Vagina (tissue), 2 donors: Measurements from ENCODE around the gene DMKN. TPM values are rescaled to one million over a fixed set of nuclear protein-coding genes. Genes with fewer than 3 reads are reported as not detected.

Experiments
- DNase-seq, 2 donors: peaks; one replicate each; pipeline ENCODE4 v3.0.0-alpha.2; 2017; ENCODE audit errors: extremely low spot score in 2 of 2
- H3K27ac ChIP-seq: fragments of 200-600 bp; sonication (generic); one replicate; pipeline ENCODE4 v1.5.1; 2019
- H3K27me3 ChIP-seq: fragments of 200-600 bp; sonication (generic); one replicate; pipeline ENCODE4 v1.5.1; 2019
- H3K36me3 ChIP-seq, 2 donors: fragments of 200-600 bp; sonication (generic); one replicate each; pipeline ENCODE4 v1.5.1; 2017 to 2019
- H3K4me1 ChIP-seq: fragments of 200-600 bp; sonication (generic); one replicate; pipeline ENCODE4 v1.5.1; 2019
- H3K4me3 ChIP-seq, 2 donors: fragments of 200-600 bp; sonication (generic); 1 replicate in 1 of 2; 2 replicates in 1 of 2; pipeline ENCODE4 v1.5.1; 2016 to 2019
- H3K9me3 ChIP-seq: fragments of 200-600 bp; sonication (generic); one replicate; pipeline ENCODE4 v1.5.1; 2019
- POLR2A ChIP-seq, 2 donors: fragments of 450-650 bp; IDR thresholded peaks; one replicate each; pipeline ENCODE4 v1.6.1; 2017; ENCODE audit warnings: antibody characterized with exemption in 2 of 2, mild to moderate bottlenecking in 2 of 2, moderate library complexity in 2 of 2
- POLR2AphosphoS5 ChIP-seq, 2 donors: sonication (generic); formaldehyde crosslinking; IDR thresholded peaks; one replicate each; pipeline ENCODE4 v1.9.0; 2017; ENCODE audit warnings: antibody characterized with exemption in 2 of 2, mild to moderate bottlenecking in 2 of 2, low read depth in 1 of 2; ENCODE audit not compliant: insufficient read depth in 1 of 2
- intact Hi-C: fragments of 100-400 bp; cut with DNase I; formaldehyde crosslinking; loops from one replicate; pipeline ENCODE4 v1.15.1; 2023
- total RNA-seq: library from RNA; depleted of rRNA; stranded (reverse); fragments of >200 nt; gene quantifications from one replicate; pipeline ENCODE4 v1.2.3, GENCODE V29; 2016
- TF ChIP-seq, protein P1 (sequence below), 3 experiments: fragments of 450-650 bp in 2 of 3; fragments of 200-600 bp in 1 of 3; sonication (generic) in 1 of 3; IDR thresholded peaks; one replicate each; pipeline ENCODE4 v1.5.1; 2017 to 2019; ENCODE audit warnings: antibody characterized with exemption in 3 of 3, mild to moderate bottlenecking in 2 of 3, moderate library complexity in 2 of 3

The DMKN gene
- total RNA-seq, 1 donor from 2014 or later = 237 TPM

DNA sequence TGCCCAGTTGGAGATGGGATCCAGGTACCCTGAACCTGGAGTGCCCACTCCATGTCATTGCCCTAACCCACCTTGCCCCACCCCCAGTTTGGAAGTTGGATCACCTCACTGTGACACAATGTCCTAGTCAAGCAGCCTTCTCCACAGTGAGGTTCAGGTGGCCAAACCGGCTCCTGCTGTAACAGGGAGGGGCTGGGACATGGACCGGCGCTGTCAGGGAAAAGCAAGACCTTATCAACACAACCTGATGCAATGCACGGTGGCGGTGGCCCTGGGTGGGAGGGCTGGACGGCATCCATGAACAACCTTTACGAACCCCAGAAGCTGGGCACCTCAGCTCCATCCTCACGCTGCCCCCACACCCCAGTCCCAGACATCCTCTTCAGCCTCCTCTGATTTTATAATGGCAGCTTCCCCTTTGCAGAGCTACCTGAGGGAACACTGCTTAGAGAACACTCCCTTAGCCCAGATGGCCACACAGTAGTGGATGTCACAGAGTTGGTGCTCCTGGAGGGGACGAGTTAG lies 21.6 kb downstream of the DMKN start:
- Histone ChIP-seq H3K27ac (no peak overlapping the region), H3K27me3 (no peaks in the 10 kb centered on the region), H3K4me3 (no peak overlapping the region), H3K9me3 (no peaks in the 10 kb centered on the region), H3K36me3 (no peaks in the 10 kb centered on the region), H3K4me1 (peaks cover 5% of the 10 kb centered on the region)
- no peak for DNase-seq
- intact Hi-C loops = loop anchor here (1.0 to 10.0 kb wide), 2 partner anchors 35 to 137 kb away; partner anchors contain the start of gene FFAR3
- TF ChIP-seq POLR2A (IDR thresholded peaks at IDR 0.05) = no peak
- TF ChIP-seq POLR2AphosphoS5 (IDR thresholded peaks at IDR 0.05; ENCODE audit: insufficient read depth in 1 of 2, low read depth in 1 of 2) = peak; percentile 20 to 27

DNA sequence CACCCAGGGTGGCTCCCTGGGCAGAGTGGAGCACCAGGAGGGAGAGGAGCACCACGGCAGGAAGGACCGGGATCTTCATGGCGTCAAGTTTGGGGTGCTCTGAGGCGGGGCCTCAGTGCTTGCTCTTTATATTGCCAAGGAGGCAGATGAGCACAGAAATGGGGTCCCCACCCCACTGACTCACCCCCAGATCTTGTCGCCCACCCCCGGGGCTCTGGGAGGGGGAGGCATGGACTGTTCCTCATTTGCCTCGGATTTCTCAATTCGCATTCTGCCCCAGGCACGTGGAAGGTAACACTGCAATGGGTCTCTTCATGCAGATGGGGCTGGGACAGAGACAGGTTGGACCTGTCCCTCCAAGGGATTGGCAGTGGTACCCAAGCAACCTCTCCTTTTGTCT lies 23.1 kb downstream of the DMKN start, which contains the start of gene KRTDAP:
Gene KRTDAP (minus strand): TSS at position 101 of the 400 bp plus-strand sequence. CDS start 22 bp downstream, at position 79.
- H3K4me1 ChIP-seq = peaks cover 5% of the 10 kb centered on the region
- no peaks in the 10 kb centered on the region for H3K36me3 ChIP-seq
- no peak for DNase-seq
- H3K4me3 ChIP-seq = peak within 1 kb of the TSS in 1 of 2 donors; percentile 25
- intact Hi-C loops = loop anchor here (10.0 kb wide), 1 partner anchor 136 kb away; the partner anchor contains the start of gene FFAR3
- TF ChIP-seq, protein P1, sequence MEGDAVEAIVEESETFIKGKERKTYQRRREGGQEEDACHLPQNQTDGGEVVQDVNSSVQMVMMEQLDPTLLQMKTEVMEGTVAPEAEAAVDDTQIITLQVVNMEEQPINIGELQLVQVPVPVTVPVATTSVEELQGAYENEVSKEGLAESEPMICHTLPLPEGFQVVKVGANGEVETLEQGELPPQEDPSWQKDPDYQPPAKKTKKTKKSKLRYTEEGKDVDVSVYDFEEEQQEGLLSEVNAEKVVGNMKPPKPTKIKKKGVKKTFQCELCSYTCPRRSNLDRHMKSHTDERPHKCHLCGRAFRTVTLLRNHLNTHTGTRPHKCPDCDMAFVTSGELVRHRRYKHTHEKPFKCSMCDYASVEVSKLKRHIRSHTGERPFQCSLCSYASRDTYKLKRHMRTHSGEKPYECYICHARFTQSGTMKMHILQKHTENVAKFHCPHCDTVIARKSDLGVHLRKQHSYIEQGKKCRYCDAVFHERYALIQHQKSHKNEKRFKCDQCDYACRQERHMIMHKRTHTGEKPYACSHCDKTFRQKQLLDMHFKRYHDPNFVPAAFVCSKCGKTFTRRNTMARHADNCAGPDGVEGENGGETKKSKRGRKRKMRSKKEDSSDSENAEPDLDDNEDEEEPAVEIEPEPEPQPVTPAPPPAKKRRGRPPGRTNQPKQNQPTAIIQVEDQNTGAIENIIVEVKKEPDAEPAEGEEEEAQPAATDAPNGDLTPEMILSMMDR (IDR thresholded peaks at IDR 0.05) = no peak
- peak in 1 of 2 donors; percentile 10 for TF ChIP-seq POLR2AphosphoS5 (IDR thresholded peaks at IDR 0.05; ENCODE audit: insufficient read depth in 1 of 2, low read depth in 1 of 2)
- no peaks in the 10 kb centered on the region for H3K9me3 ChIP-seq
- H3K27ac ChIP-seq = no peak within 1 kb of the TSS
- H3K27me3 ChIP-seq = no peaks in the 10 kb centered on the region

- Histone ChIP-seq H3K27me3 (no peaks in the 10 kb centered on the region), H3K36me3 (no peaks in the 10 kb centered on the region), H3K27ac (no peak overlapping the region), H3K9me3 (no peaks in the 10 kb centered on the region), H3K4me1 (peaks cover 5% of the 10 kb centered on the region), H3K4me3 (peak overlapping the region in 1 of 2 donors; percentile 25)
- intact Hi-C loops = no loop called here
- TF ChIP-seq POLR2AphosphoS5 (IDR thresholded peaks at IDR 0.05; ENCODE audit: insufficient read depth in 1 of 2, low read depth in 1 of 2) (no peak), POLR2A (IDR thresholded peaks at IDR 0.05) (no peak)
- TF ChIP-seq, protein P1 (IDR thresholded peaks at IDR 0.05) = no peak
- no peak for DNase-seq
These were observed 24.8 kb downstream of the DMKN start for GRCh38 chr19:35488677-35489076.

GRCh38 chr19:35487656-35488182 lies 25.7 kb downstream of the DMKN start:
- Histone ChIP-seq H3K9me3 (no peaks in the 10 kb centered on the region), H3K27me3 (no peaks in the 10 kb centered on the region), H3K4me3 (no peak overlapping the region), H3K4me1 (peaks cover 3% of the 10 kb centered on the region), H3K36me3 (no peaks in the 10 kb centered on the region), H3K27ac (no peak overlapping the region)
- intact Hi-C loops = no loop called here
- no peak for TF ChIP-seq POLR2A (IDR thresholded peaks at IDR 0.05)
- TF ChIP-seq, protein P1 (IDR thresholded peaks at IDR 0.05) = no peak
- DNase-seq = no peak

- no peak for DNase-seq
- intact Hi-C loops = no loop called here
- TF ChIP-seq POLR2AphosphoS5 (IDR thresholded peaks at IDR 0.05; ENCODE audit: insufficient read depth in 1 of 2, low read depth in 1 of 2) (no peak), POLR2A (IDR thresholded peaks at IDR 0.05) (no peak)
- TF ChIP-seq, protein P1 (IDR thresholded peaks at IDR 0.05) = no peak
- H3K4me3 ChIP-seq = no peak overlapping the region
- H3K27me3 ChIP-seq = no peaks in the 10 kb centered on the region
- H3K27ac ChIP-seq = no peak overlapping the region
- no peaks in the 10 kb centered on the region for H3K36me3 ChIP-seq
- no peaks in the 10 kb centered on the region for H3K4me1 ChIP-seq
- H3K9me3 ChIP-seq = no peaks in the 10 kb centered on the region
These were observed 27.2 kb downstream of the DMKN start for GRCh38 chr19:35486268-35486708.
